OCI-LY7 (cell line): ENCODE measurements around the gene VAMP5.

Source experiments
- EZH2phosphoT487 ChIP-seq: fragments of 200-600 bp; sonication (generic); IDR thresholded peaks from 2 replicates; pipeline ENCODE4 v1.6.1; 2018; ENCODE audit warnings: low read depth, borderline replicate concordance, mild to moderate bottlenecking, mixed run types, antibody characterized with exemption, low read length, moderate library complexity, mixed read lengths
- TF ChIP-seq, protein P1 (sequence below): fragments of 200-600 bp; sonication (generic); conservative IDR thresholded peaks from 2 replicates; pipeline ENCODE4 v1.5.1; 2014; ENCODE audit warnings: mild to moderate bottlenecking, antibody characterized with exemption, low read length, moderate library complexity, mixed read lengths

DNA sequence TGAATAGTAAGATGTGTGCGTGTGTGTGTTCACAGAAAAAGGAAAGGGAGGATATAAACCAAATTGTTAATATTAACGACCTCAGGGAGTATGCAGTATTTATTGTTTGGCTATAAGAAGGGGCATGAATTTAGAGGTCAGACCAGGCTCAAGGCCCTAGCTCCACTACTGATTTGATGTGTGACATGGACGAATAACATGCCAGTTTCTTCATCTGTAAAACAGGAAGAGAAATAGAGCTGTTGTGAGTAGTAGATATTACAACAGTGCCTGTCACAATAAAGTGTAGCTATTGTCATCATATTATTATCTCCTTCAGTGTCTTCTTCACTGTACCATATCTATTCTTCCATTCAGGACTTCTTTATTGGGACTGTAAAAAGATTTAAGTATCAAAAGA is 49.4 kb upstream of the VAMP5 start:
- TF ChIP-seq, protein P1, sequence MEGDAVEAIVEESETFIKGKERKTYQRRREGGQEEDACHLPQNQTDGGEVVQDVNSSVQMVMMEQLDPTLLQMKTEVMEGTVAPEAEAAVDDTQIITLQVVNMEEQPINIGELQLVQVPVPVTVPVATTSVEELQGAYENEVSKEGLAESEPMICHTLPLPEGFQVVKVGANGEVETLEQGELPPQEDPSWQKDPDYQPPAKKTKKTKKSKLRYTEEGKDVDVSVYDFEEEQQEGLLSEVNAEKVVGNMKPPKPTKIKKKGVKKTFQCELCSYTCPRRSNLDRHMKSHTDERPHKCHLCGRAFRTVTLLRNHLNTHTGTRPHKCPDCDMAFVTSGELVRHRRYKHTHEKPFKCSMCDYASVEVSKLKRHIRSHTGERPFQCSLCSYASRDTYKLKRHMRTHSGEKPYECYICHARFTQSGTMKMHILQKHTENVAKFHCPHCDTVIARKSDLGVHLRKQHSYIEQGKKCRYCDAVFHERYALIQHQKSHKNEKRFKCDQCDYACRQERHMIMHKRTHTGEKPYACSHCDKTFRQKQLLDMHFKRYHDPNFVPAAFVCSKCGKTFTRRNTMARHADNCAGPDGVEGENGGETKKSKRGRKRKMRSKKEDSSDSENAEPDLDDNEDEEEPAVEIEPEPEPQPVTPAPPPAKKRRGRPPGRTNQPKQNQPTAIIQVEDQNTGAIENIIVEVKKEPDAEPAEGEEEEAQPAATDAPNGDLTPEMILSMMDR = no peak
- no peak for TF ChIP-seq EZH2phosphoT487
